ENCODE measurements around the gene SRSF9. TPM values are rescaled to one million over a fixed set of nuclear protein-coding genes. Genes with fewer than 3 reads are reported as not detected.

The SRSF9 gene
- total and polyA plus RNA-seq, 2 of the 13 experiments (the other 11 are each of a cell fraction or from before 2014, with no cell fraction given) = 125 to 144 TPM

DNA sequence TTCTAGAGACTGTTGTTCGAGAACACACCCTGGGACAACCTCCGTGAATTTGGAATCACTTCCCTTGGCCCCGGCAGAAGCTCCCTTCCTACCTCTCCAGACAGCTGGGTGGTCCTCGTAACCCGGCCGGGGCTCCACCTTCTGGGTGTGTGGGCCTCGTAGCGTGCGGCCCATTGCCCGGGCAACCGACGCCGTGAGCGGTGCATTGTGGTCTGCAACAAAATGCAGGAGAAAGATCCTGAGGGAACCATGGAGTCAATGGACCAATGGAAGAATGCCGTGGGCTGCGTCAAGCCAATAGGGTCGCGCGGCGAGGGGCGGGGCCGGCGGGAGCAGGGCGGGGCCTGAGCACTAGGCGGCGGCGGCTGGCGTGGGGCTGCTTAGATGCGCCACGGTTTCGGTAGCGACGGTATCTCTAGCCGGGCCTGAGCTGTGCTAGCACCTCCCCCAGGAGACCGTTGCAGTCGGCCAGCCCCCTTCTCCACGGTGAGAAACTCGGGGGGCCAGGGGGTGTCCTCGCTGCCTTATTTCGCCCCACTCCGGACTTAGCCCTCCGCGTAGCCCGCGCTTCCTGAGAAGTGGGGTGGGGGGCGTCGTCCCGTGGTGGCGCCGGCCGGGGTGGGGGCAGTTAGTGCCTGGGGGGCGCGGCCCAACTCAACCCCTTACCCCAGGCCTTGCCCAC lies 26.3 kb upstream of the SRSF9 start, which contains the start of gene DYNLL1 (continued):
- TF ChIP-seq, protein P1, sequence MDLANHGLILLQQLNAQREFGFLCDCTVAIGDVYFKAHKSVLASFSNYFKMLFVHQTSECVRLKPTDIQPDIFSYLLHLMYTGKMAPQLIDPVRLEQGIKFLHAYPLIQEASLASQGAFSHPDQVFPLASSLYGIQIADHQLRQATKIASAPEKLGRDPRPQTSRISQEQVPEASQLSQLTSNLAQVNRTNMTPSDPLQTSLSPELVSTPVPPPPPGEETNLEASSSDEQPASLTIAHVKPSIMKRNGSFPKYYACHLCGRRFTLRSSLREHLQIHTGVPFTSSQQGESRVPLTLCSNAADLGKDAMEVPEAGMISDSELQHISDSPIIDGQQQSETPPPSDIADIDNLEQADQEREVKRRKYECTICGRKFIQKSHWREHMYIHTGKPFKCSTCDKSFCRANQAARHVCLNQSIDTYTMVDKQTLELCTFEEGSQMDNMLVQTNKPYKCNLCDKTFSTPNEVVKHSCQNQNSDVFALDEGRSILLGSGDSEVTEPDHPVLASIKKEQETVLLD (CRISPR knock-in tag; IDR thresholded peaks at IDR 0.05; ENCODE audit: low read depth) = peak; percentile 36; the same call in 1 of the 2 replicates
- TF ChIP-seq MTF2 (CRISPR knock-in tag; IDR thresholded peaks at IDR 0.05; ENCODE audit: borderline replicate concordance) (no peak), MEIS2 (CRISPR knock-in tag; IDR thresholded peaks at IDR 0.05) (peak; percentile 62; the same call in 1 of the 2 replicates), NCOA2 (CRISPR knock-in tag; IDR thresholded peaks at IDR 0.05) (no peak), ELF3 (CRISPR knock-in tag; IDR thresholded peaks at IDR 0.05) (no peak), KLF15 (CRISPR knock-in tag; IDR thresholded peaks at IDR 0.05; ENCODE audit: borderline replicate concordance) (0 out of 2 replicates have a peak, but pooled peaks have one; percentile 59), HNF4G (IDR thresholded peaks at IDR 0.05; ENCODE audit: borderline replicate concordance, low read depth, low read length) (0 out of 2 replicates have a peak, but pooled peaks have one; percentile 9), HNF4G (CRISPR knock-in tag; IDR thresholded peaks at IDR 0.05; ENCODE audit: borderline replicate concordance, low read depth) (no peak), JUN (CRISPR knock-in tag; IDR thresholded peaks at IDR 0.05) (no peak), ZNF20 (CRISPR knock-in tag; IDR thresholded peaks at IDR 0.05) (no peak), POGZ (CRISPR knock-in tag; IDR thresholded peaks at IDR 0.05) (no peak; the same call in 1 of the 2 replicates), ZNF337 (CRISPR knock-in tag; IDR thresholded peaks at IDR 0.05; ENCODE audit: borderline replicate concordance, low read depth) (no peak), PHF21A (CRISPR knock-in tag; IDR thresholded peaks at IDR 0.05) (peak; percentile 74), SP5 (CRISPR knock-in tag; IDR thresholded peaks at IDR 0.05; ENCODE audit: borderline replicate concordance, low read depth) (no peak), ZSCAN31 (CRISPR knock-in tag; IDR thresholded peaks at IDR 0.05; ENCODE audit: low read depth) (peak; percentile 51; the same call in 1 of the 2 replicates), ZNF772 (CRISPR knock-in tag; IDR thresholded peaks at IDR 0.05) (0 out of 2 replicates have a peak, but pooled peaks have one; percentile 36)
- TF ChIP-seq, protein P2, sequence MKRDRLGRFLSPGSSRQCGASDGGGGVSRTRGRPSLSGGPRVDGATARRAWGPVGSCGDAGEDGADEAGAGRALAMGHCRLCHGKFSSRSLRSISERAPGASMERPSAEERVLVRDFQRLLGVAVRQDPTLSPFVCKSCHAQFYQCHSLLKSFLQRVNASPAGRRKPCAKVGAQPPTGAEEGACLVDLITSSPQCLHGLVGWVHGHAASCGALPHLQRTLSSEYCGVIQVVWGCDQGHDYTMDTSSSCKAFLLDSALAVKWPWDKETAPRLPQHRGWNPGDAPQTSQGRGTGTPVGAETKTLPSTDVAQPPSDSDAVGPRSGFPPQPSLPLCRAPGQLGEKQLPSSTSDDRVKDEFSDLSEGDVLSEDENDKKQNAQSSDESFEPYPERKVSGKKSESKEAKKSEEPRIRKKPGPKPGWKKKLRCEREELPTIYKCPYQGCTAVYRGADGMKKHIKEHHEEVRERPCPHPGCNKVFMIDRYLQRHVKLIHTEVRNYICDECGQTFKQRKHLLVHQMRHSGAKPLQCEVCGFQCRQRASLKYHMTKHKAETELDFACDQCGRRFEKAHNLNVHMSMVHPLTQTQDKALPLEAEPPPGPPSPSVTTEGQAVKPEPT (CRISPR knock-in tag; IDR thresholded peaks at IDR 0.05; ENCODE audit: low read depth) = 0 out of 2 replicates have a peak, but pooled peaks have one; percentile 30
- TF ChIP-seq, protein P3, sequence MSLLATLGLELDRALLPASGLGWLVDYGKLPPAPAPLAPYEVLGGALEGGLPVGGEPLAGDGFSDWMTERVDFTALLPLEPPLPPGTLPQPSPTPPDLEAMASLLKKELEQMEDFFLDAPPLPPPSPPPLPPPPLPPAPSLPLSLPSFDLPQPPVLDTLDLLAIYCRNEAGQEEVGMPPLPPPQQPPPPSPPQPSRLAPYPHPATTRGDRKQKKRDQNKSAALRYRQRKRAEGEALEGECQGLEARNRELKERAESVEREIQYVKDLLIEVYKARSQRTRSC (CRISPR knock-in tag; IDR thresholded peaks at IDR 0.05; ENCODE audit: low read depth) = no peak
- TF ChIP-seq, protein P4, sequence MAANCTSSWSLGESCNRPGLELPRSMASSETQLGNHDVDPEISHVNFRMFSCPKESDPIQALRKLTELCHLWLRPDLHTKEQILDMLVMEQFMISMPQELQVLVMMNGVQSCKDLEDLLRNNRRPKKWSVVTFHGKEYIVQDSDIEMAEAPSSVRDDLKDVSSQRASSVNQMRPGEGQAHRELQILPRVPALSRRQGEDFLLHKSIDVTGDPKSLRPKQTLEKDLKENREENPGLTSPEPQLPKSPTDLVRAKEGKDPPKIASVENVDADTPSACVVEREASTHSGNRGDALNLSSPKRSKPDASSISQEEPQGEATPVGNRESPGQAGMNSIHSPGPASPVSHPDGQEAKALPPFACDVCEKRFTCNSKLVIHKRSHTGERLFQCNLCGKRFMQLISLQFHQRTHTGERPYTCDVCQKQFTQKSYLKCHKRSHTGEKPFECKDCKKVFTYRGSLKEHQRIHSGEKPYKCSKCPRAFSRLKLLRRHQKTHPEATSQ (CRISPR knock-in tag; IDR thresholded peaks at IDR 0.05; ENCODE audit: borderline replicate concordance) = peak; percentile 64; the same call in 1 of the 2 replicates
- TF ChIP-seq, protein P5, sequence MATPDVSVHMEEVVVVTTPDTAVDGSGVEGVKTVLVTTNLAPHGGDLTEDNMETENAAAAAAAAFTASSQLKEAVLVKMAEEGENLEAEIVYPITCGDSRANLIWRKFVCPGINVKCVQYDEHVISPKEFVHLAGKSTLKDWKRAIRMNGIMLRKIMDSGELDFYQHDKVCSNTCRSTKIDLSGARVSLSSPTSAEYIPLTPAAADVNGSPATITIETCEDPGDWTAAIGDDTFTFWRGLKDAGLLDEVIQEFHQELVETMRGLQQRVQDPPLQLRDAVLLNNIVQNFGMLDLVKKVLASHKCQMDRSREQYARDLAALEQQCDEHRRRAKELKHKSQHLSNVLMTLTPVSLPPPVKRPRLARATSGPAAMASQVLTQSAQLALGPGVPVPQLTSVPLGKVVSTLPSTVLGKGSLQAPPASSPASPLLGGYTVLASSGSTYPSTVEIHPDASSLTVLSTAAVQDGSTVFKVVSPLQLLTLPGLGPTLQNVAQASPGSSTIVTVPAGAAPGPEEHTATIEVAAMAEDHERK (CRISPR knock-in tag; IDR thresholded peaks at IDR 0.05; ENCODE audit: low read depth) = 0 out of 2 replicates have a peak, but pooled peaks have one; percentile 43

Measured in HepG2 (cell line).